T-cell (primary cell): ENCODE data around the gene OSGIN1. TPM values are rescaled to one million over a fixed set of nuclear protein-coding genes. Genes with fewer than 3 reads are reported as not detected.
"Not testable (repeated sequence)": the region's sequence is repeated elsewhere in the genome, so short reads cannot be mapped to it uniquely, and the experiment has no call there.

Source experiments
- ATAC-seq, 4 experiments: fragments of 200-7000 bp in 3 of 4; fragments of 150-1000 bp in 1 of 4; cut with Tn5 transposase; replicated peaks in 1 of 4; 1 replicate in 3 of 4; 2 replicates in 1 of 4; pipeline ENCODE4 v1.10.0; 2021; ENCODE audit warnings: moderate library complexity in 3 of 4, mild to moderate bottlenecking in 2 of 4, moderate number of reproducible peaks in 1 of 4
- CTCF ChIA-PET, 2 donors: fragments of 300-600 bp; sonication (Branson Sonifier 250); formaldehyde crosslinking; loops; one replicate each; lab custom pipeline; 2022; ENCODE audit warnings: antibody characterized with exemption in 2 of 2; lab: Charles Lee
- POLR2A ChIA-PET, 2 donors: fragments of 300-600 bp; sonication (Branson Sonifier 250); formaldehyde crosslinking; loops; one replicate each; lab custom pipeline; 2022; ENCODE audit warnings: antibody characterized with exemption in 2 of 2; lab: Charles Lee
- DNase-seq, 35 experiments: peaks; one replicate each; pipeline versions ENCODE4 v3.0.0 to v3.0.0-alpha.2; 2013 to 2023
- H3K27ac ChIP-seq: one replicate; pipeline ENCODE4 v1.5.1; 2013; ENCODE audit warnings: low read length
- H3K27me3 ChIP-seq, 2 experiments: replicated peaks in 1 of 2; 1 replicate in 1 of 2; 2 replicates in 1 of 2; pipeline versions ENCODE4 v1.6.1 to v1.7.0; 2013; ENCODE audit warnings: low read length in 1 of 2, mixed read lengths in 1 of 2; ENCODE audit not compliant: control insufficient read depth in 2 of 2, insufficient read depth in 2 of 2; ENCODE audit errors: extremely low read depth in 1 of 2
- H3K36me3 ChIP-seq, 2 donors: 1 replicate in 1 of 2; 2 replicates in 1 of 2; pipeline versions ENCODE4 v1.6.1 to v1.7.0; 2013; ENCODE audit warnings: low read length in 1 of 2; ENCODE audit not compliant: control insufficient read depth in 2 of 2, insufficient read depth in 1 of 2; ENCODE audit errors: extremely low read depth in 1 of 2
- H3K4me1 ChIP-seq, 2 experiments: 1 replicate in 1 of 2; 2 replicates in 1 of 2; pipeline versions ENCODE4 v1.6.1 to v1.7.0; 2013; ENCODE audit warnings: low read length in 2 of 2, mixed read lengths in 1 of 2; ENCODE audit not compliant: insufficient read depth in 2 of 2, control insufficient read depth in 1 of 2; ENCODE audit errors: extremely low read depth in 1 of 2
- H3K4me3 ChIP-seq, 2 donors: 1 replicate in 1 of 2; 2 replicates in 1 of 2; pipeline versions ENCODE4 v1.5.1 to v1.7.0; 2013; ENCODE audit warnings: mild to moderate bottlenecking in 2 of 2, low read length in 1 of 2, moderate library complexity in 1 of 2; ENCODE audit not compliant: control insufficient read depth in 1 of 2; ENCODE audit errors: extremely low read depth in 1 of 2
- H3K9me3 ChIP-seq: 2 replicates; pipeline ENCODE4 v1.7.0; 2013
- H3K27ac Mint-ChIP-seq, 2 donors: one replicate each; pipeline ENCODE4 v1.8.0; 2020 to 2021; ENCODE audit warnings: mild to moderate bottlenecking in 2 of 2, mixed read lengths in 2 of 2
- H3K27me3 Mint-ChIP-seq, 2 donors: one replicate each; pipeline ENCODE4 v1.8.0; 2021 to 2022; ENCODE audit warnings: mixed read lengths in 2 of 2
- H3K36me3 Mint-ChIP-seq: one replicate; pipeline ENCODE4 v1.8.0; 2021; ENCODE audit warnings: mixed read lengths
- H3K4me1 Mint-ChIP-seq, 3 donors: one replicate each; pipeline ENCODE4 v1.8.0; 2020 to 2022; ENCODE audit warnings: mixed read lengths in 3 of 3, mild to moderate bottlenecking in 1 of 3
- H3K4me3 Mint-ChIP-seq, 3 donors: one replicate each; pipeline ENCODE4 v1.8.0; 2020 to 2022; ENCODE audit warnings: mild to moderate bottlenecking in 3 of 3, mixed read lengths in 3 of 3, moderate library complexity in 3 of 3
- H3K9me3 Mint-ChIP-seq, 3 donors: one replicate each; pipeline ENCODE4 v1.8.0; 2020 to 2022; ENCODE audit warnings: mixed read lengths in 3 of 3
- WGBS: methylation state at CpG from one replicate; pipeline ENCODE4 v1.1.5; 2013; ENCODE audit warnings: missing lambda C conversion rate; ENCODE audit not compliant: insufficient coverage; 5-methylcytosine and 5-hydroxymethylcytosine counted together
- total RNA-seq, 35 experiments: library from RNA in 6 of 35; stranded (reverse) in 6 of 35; fragments of 120-200 nt in 1 of 35; gene quantifications; one replicate each; pipeline versions ENCODE4 v1.2.1 to v1.2.4 and lab custom pipeline; 2013 to 2026

Gene OSGIN1
- total RNA-seq, 5 donors from 2014 or later (not counting 1 experiment from before 2014, with no cell fraction given) = 0.41 to 2.8 (median 1.1) TPM

DNA sequence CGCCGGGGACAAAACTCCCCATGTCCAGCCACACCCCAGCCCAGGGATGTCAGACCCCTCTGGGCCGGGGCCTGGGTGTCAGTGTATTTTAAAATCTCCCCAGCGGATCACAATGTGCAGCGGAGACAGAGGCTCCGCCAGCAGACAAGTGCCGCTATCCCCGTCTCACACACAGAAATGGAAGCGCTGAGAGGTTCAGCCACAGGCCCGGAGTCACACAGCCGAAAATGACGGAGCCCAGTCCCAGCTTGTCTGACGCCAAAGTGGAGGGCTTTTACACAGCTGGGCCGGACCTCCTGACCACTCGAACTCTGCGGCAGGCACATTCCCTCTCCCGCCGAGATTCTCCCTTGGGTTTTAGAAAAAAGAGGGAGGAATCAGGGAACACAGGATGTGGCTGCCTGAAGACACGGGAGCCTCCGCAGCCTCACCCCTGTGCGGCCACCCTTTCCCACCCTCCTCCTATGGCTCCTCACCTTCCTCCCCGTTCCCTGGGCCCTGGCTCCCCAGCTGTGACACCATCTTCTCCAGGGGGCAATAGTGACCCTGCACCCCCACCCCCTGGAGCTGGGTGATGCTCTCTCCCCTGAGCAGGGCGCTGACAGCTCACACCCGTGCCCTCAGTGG lies 6.8 kb upstream of the OSGIN1 start:
- Histone ChIP-seq H3K36me3 (no peaks in the 10 kb centered on the region), H3K4me1 (no peaks in the 10 kb centered on the region), H3K4me3 (no peak overlapping the region), H3K9me3 (no peaks in the 10 kb centered on the region), H3K27ac (no peak overlapping the region), H3K27me3 (peaks cover 0 to 6% of the 10 kb centered on the region in 2 experiments)
- no peak overlapping the region for H3K27ac Mint-ChIP-seq
- no peaks in the 10 kb centered on the region for H3K4me1 Mint-ChIP-seq
- no peak for ATAC-seq
- no peak for DNase-seq
- ChIA-PET POLR2A (no interaction called here), CTCF (no interaction called here)
- no peaks in the 10 kb centered on the region for H3K27me3 Mint-ChIP-seq
- H3K36me3 Mint-ChIP-seq = no peaks in the 10 kb centered on the region
- 82% methylated on average over 13 of the region's 24 CpGs for WGBS
- H3K9me3 Mint-ChIP-seq = no peaks in the 10 kb centered on the region
- no peak overlapping the region for H3K4me3 Mint-ChIP-seq

DNA sequence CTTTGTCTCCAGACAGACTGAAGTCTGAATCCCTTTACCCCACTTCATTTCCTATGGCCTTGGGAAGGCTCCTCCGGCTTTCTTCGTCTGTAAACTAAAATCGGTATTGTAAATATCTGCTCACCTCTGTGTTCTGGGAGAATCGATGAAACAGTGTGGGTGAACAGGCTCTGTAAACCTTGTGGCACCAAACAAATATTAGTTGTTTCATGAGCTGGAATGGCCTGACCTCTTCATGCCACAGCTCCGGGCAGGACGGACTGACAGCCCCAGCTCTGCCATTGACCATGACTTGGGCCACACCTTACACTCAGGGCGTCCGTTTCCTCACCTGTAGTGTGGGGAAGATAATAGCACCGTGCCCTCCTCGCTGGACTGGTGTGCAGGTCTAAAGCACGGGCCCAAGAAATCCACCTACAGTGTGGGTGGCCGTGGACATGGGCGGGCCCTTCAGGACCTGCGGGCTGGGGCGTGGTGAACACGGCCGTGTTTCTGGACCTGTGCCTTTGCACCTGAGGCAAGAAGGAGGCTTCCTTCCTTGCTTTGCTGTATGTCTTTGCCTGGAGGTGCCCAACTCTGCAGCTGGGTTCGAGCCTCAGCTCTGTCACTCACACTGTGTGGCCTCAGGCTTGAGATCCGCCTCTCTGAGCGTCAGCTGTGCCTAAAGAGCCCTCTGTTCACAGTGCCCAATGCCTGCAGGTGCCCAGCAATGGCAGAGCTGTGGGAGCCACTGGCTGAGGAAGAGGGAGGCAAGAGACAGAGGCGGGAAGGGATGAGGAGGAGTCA lies 6.1 kb upstream of the OSGIN1 start:
- 83% methylated on average over 15 of the region's 21 CpGs for WGBS

DNA sequence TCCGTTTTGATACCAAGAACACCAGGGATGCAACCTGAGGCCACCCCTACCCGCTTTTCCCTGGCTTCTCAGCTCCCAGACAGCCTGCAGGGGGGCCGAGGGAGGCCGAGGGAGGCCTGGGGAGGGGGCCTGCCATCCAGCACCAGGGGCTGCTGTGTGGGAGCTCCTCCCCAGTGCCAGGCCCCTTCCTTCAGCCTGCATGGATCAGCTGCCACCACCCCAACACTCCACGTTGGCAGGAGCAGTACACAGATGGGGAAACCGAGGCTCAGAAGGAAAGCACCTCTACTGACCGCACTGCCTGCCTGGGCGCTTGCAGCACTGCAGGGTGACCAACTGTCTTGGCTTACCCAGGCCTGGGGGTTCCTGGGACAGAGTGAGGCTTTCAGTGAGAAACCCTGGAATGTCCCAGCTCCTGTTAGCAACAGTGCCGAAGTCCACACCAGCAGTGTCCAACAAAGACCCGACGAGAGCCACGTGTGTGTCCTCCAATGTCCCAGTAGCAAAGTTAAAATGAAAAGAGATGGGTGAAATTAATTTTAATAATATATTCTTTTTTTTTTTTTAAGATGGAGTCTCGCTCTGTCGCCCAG lies 5.3 kb upstream of the OSGIN1 start:
- CTCF ChIA-PET = no interaction called here
- no peak for ATAC-seq
- H3K9me3 Mint-ChIP-seq = no peaks in the 10 kb centered on the region
- 77% methylated on average over 7 of the region's 14 CpGs for WGBS
- Histone ChIP-seq H3K9me3 (no peaks in the 10 kb centered on the region), H3K27ac (no peak overlapping the region), H3K4me3 (no peak overlapping the region), H3K27me3 (peaks cover 0 to 11% of the 10 kb centered on the region in 2 experiments), H3K36me3 (no peaks in the 10 kb centered on the region), H3K4me1 (peaks cover 0 to 2% of the 10 kb centered on the region in 2 experiments)
- no peaks in the 10 kb centered on the region for H3K36me3 Mint-ChIP-seq
- no peak overlapping the region for H3K27ac Mint-ChIP-seq
- H3K4me1 Mint-ChIP-seq = no peaks in the 10 kb centered on the region
- DNase-seq = no peak
- POLR2A ChIA-PET = no interaction called here
- peaks cover 0 to 2% of the 10 kb centered on the region in 2 donors for H3K27me3 Mint-ChIP-seq
- H3K4me3 Mint-ChIP-seq = no peak overlapping the region

More for the DNA sequence above, 6.1 kb upstream of the OSGIN1 start:
- no peaks in the 10 kb centered on the region for H3K9me3 Mint-ChIP-seq
- Histone ChIP-seq H3K27ac (no peak overlapping the region), H3K27me3 (peaks cover 0 to 6% of the 10 kb centered on the region in 2 experiments), H3K36me3 (no peaks in the 10 kb centered on the region), H3K9me3 (no peaks in the 10 kb centered on the region), H3K4me3 (no peak overlapping the region), H3K4me1 (no peaks in the 10 kb centered on the region)
- CTCF ChIA-PET = no interaction called here
- POLR2A ChIA-PET = no interaction called here
- no peak overlapping the region for H3K27ac Mint-ChIP-seq
- H3K4me1 Mint-ChIP-seq = no peaks in the 10 kb centered on the region
- H3K36me3 Mint-ChIP-seq = no peaks in the 10 kb centered on the region
- no peak overlapping the region for H3K4me3 Mint-ChIP-seq
- peaks cover 0 to under 1% of the 10 kb centered on the region in 2 donors for H3K27me3 Mint-ChIP-seq
- DNase-seq (no peak), ATAC-seq (no peak)

DNA sequence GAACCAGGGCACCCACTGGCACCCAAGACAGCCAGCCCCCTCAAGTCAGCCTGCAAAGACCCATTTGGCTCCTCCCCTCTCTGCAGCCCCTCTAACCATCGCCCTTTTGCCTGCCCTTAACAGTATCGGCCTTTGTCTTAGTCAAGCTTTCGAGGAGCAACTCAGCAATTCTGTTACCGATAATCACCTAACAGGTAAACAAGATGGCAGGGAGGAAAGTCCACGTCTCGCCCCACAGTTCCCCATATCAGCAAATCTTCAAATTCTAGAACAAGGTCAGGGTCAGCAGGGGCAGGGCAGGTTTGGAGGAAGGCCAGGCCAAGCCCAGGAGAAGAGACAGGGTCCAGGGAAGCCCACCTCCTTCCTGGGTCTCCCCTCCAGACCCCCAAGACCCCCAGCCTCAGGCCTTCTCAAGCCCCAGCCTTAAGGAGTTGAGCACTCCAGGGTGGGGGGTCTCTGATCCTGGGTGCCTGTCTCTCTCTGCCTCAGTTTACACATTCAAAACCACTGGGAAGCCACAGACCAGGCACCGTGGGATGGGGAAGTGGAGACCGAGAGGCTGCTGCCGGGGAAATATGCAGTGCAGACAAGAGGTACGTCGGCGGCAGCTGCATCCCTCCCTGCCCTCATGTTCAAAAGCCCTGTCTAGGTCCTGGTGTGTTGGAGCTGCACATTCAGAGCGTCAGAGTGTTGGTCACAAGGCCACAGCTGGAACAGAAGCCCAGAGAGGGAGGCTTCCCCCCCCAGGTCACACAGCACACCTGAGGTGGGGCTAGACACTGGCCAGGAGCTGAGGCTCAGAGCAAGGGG lies 3.9 kb upstream of the OSGIN1 start:
- no peaks in the 10 kb centered on the region for H3K36me3 ChIP-seq
- peaks cover 0 to 14% of the 10 kb centered on the region in 2 experiments for H3K4me1 ChIP-seq
- Mint-ChIP-seq H3K27me3 (peaks cover 0 to 8% of the 10 kb centered on the region in 2 donors), H3K27ac (no peak overlapping the region), H3K9me3 (no peaks in the 10 kb centered on the region), H3K4me1 (peaks cover 3 to 5% (median 3%) of the 10 kb centered on the region in 3 donors), H3K4me3 (no peak overlapping the region), H3K36me3 (no peaks in the 10 kb centered on the region)
- no peak overlapping the region for H3K4me3 ChIP-seq
- CTCF ChIA-PET = no interaction called here
- ATAC-seq (no peak), DNase-seq (no peak)
- no peak overlapping the region for H3K27ac ChIP-seq
- peaks cover 2 to 19% of the 10 kb centered on the region in 2 experiments for H3K27me3 ChIP-seq
- H3K9me3 ChIP-seq = no peaks in the 10 kb centered on the region
- WGBS = 100% methylated on average over 4 of the region's 13 CpGs
- POLR2A ChIA-PET = no interaction called here

DNA sequence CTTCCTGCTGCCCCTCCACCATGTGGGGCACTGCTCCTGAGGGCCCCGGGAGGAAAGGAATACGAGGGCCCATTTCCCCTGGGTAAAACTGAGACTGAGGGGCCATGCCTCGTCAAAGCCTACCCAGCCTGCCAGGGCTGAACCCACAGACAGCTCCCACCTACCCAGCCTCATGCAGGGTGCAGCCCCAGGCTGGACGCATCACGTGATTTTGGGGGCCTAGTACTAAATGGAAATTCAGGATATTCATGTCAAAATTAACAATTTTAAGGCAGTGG lies 3.4 kb upstream of the OSGIN1 start:
- ChIA-PET POLR2A (no interaction called here), CTCF (no interaction called here)
- no peak overlapping the region for H3K27ac ChIP-seq
- H3K27me3 ChIP-seq = peaks cover 2 to 24% of the 10 kb centered on the region in 2 experiments
- H3K4me1 ChIP-seq = peaks cover 0 to 14% of the 10 kb centered on the region in 2 experiments
- no peaks in the 10 kb centered on the region for H3K9me3 ChIP-seq
- Mint-ChIP-seq H3K9me3 (no peaks in the 10 kb centered on the region), H3K4me3 (no peak overlapping the region), H3K27ac (no peak overlapping the region), H3K27me3 (peaks cover 5 to 13% of the 10 kb centered on the region in 2 donors), H3K4me1 (peaks cover 4 to 9% (median 8%) of the 10 kb centered on the region in 3 donors), H3K36me3 (no peaks in the 10 kb centered on the region)
- H3K36me3 ChIP-seq = no peaks in the 10 kb centered on the region
- H3K4me3 ChIP-seq = no peak overlapping the region
- no peak for ATAC-seq
- no CpG with 5 or more reads among the region's 5 CpGs for WGBS
- DNase-seq = no peak

DNA sequence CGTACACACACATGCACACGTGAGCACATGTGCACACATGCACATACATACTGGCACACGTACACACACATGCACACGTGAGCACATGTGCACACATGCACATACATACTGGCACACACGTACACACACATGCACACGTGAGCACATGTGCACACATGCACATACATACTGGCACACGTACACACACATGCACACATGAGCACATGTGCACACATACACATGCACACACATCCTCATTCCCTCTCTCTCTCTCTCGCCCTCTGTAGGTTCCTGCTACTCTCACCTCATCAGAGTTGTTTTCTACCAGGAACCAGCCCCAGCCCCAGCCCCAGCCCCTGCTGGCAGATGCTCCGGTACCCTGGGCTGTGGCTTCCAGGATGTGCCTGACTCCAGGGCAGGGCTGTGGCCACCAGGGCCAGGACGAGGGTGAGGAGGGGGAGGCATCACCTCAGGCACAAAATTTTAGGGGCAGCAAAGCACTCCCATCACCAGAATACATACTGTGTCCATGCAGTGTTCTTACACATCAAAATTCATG lies 2.1 kb upstream of the OSGIN1 start:
- not testable (repeated sequence) for H3K27ac Mint-ChIP-seq

More for the DNA sequence above, 2.1 kb upstream of the OSGIN1 start:
- H3K27ac ChIP-seq, H3K36me3 ChIP-seq, H3K36me3 Mint-ChIP-seq, H3K4me3 ChIP-seq, H3K4me3 Mint-ChIP-seq, H3K9me3 ChIP-seq, CTCF ChIA-PET, H3K9me3 Mint-ChIP-seq, POLR2A ChIA-PET, ATAC-seq, DNase-seq, H3K4me1 Mint-ChIP-seq: not testable (repeated sequence)
- peaks cover 8 to 23% of the 10 kb centered on the region in 2 donors for H3K27me3 Mint-ChIP-seq
- peaks cover 0 to 14% of the 10 kb centered on the region in 2 experiments for H3K4me1 ChIP-seq
- H3K27me3 ChIP-seq = peaks cover 2 to 37% of the 10 kb centered on the region in 2 experiments
- WGBS = 100% methylated on average over 2 of the region's 10 CpGs
